Measurements from ENCODE around the gene LARP4B. TPM values are rescaled to one million over a fixed set of nuclear protein-coding genes. Genes with fewer than 3 reads are reported as not detected.

The LARP4B gene
- total and polyA plus RNA-seq, 2 of the 13 experiments (the other 11 are each of a cell fraction or from before 2014, with no cell fraction given): 19.5 to 30.2 TPM

- TF ChIP-seq HNRNPL (IDR thresholded peaks at IDR 0.05; ENCODE audit: low read depth, low read length): peak; percentile 80
- TF ChIP-seq ZNF878 (CRISPR knock-in tag; IDR thresholded peaks at IDR 0.05): no peak
- TF ChIP-seq ZNF713 (CRISPR knock-in tag; IDR thresholded peaks at IDR 0.05): no peak
- 0 out of 2 replicates have a peak, but pooled peaks have one; percentile 20 for TF ChIP-seq BORCS8-MEF2B (CRISPR knock-in tag; IDR thresholded peaks at IDR 0.05)
- TF ChIP-seq PATZ1 (CRISPR knock-in tag; IDR thresholded peaks at IDR 0.05): 0 out of 2 replicates have a peak, but pooled peaks have one; percentile 14
- no peak for TF ChIP-seq ZNF331 (CRISPR knock-in tag; IDR thresholded peaks at IDR 0.05)
- TF ChIP-seq ZFYVE20 (CRISPR knock-in tag; IDR thresholded peaks at IDR 0.05; ENCODE audit: borderline replicate concordance, low read depth): no peak
- TF ChIP-seq PAX8 (CRISPR knock-in tag; IDR thresholded peaks at IDR 0.05; ENCODE audit: borderline replicate concordance): no peak
- no peak for TF ChIP-seq KAT8 (CRISPR knock-in tag; IDR thresholded peaks at IDR 0.05)
- no peak for TF ChIP-seq PHB2 (IDR thresholded peaks at IDR 0.05; ENCODE audit: partially characterized antibody)
- TF ChIP-seq DBP (CRISPR knock-in tag; IDR thresholded peaks at IDR 0.05; ENCODE audit: not compliant biosample characterization): no peak
- TF ChIP-seq SMC3 (IDR thresholded peaks at IDR 0.05; ENCODE audit: low read length): no peak
- no peak for TF ChIP-seq ZNF430 (CRISPR knock-in tag; IDR thresholded peaks at IDR 0.05)
- TF ChIP-seq ZNF883 (CRISPR knock-in tag; IDR thresholded peaks at IDR 0.05; ENCODE audit: not compliant biosample characterization): peak; percentile 35
- TF ChIP-seq SATB2 (CRISPR knock-in tag; IDR thresholded peaks at IDR 0.05): no peak
- TF ChIP-seq ZNF609 (CRISPR knock-in tag; IDR thresholded peaks at IDR 0.05; ENCODE audit: borderline replicate concordance): no peak
- TF ChIP-seq ZNF354B (CRISPR knock-in tag; IDR thresholded peaks at IDR 0.05): no peak
- TF ChIP-seq HHEX (CRISPR knock-in tag; IDR thresholded peaks at IDR 0.05): no peak
- no peak for TF ChIP-seq NR2F6 (IDR thresholded peaks at IDR 0.05)
- TF ChIP-seq NR2F6 (CRISPR knock-in tag; IDR thresholded peaks at IDR 0.05): no peak
- TF ChIP-seq MEIS2 (CRISPR knock-in tag; IDR thresholded peaks at IDR 0.05): no peak
- TF ChIP-seq FOXC1 (CRISPR knock-in tag; IDR thresholded peaks at IDR 0.05; ENCODE audit: borderline replicate concordance): no peak
- no peak for TF ChIP-seq DMAP1 (CRISPR knock-in tag; IDR thresholded peaks at IDR 0.05)
- no peak for TF ChIP-seq GABPB1 (CRISPR knock-in tag; IDR thresholded peaks at IDR 0.05)
- TF ChIP-seq ZNF619 (CRISPR knock-in tag; IDR thresholded peaks at IDR 0.05): no peak
- no peak for TF ChIP-seq ZNF615 (CRISPR knock-in tag; IDR thresholded peaks at IDR 0.05; ENCODE audit: borderline replicate concordance)
Measured at GRCh38 chr10:785089-785860, 146.2 kb downstream of the LARP4B start (continued).
